ENCODE measurements around the gene HYKK.

GRCh38 chr15:78507831-78508160 is 419 bp downstream of the HYKK start:
- TF ChIP-seq CTCF (IDR thresholded peaks at IDR 0.05; ENCODE audit: insufficient read depth, low read length, poor library complexity, severe bottlenecking), result no peak
- no peak for TF ChIP-seq EZH2phosphoT487 (conservative IDR thresholded peaks at IDR 0.05; ENCODE audit: low read length)

Data from SU-DHL-6 (cell line).